IMR-90 (cell line): ENCODE results near the gene IFT57. TPM values are rescaled to one million over a fixed set of nuclear protein-coding genes. Genes with fewer than 3 reads are reported as not detected.

Experiments used
- ATAC-seq: fragments of 200-7000 bp; cut with Tn5 transposase; 2 replicates; pipeline ENCODE4 v1.9.1; 2020; ENCODE audit warnings: low read depth, mild to moderate bottlenecking, moderate library complexity
- BruUV-seq: library from RNA; stranded (reverse); fragments of 400-500 nt; replicated peaks from 2 replicates; lab custom pipeline; 2021; lab: Mats Ljungman, UMichigan
- CTCF ChIA-PET: fragments of 300-600 bp; formaldehyde crosslinking; extraction: SDS; loops from one replicate; lab custom pipeline; 2021; ENCODE audit warnings: antibody characterized with exemption; lab: Yijun Ruan, JAX
- POLR2A ChIA-PET: fragments of 300-600 bp; sonication (Branson Sonifier 250); formaldehyde crosslinking; loops from one replicate; lab custom pipeline; 2022; ENCODE audit warnings: antibody characterized with exemption; ENCODE audit not compliant: unreplicated experiment; lab: Charles Lee
- DNase-seq: peaks from one replicate; pipeline ENCODE4 v3.0.0; 2013
- H2AFZ ChIP-seq: replicated peaks from 2 replicates; pipeline ENCODE3; 2013; ENCODE audit warnings: low read length, mild to moderate bottlenecking; ENCODE audit not compliant: poor library complexity
- H2AK5ac ChIP-seq: 2 replicates; pipeline ENCODE4 v1.6.1; 2013; ENCODE audit warnings: low read depth, low read length, inconsistent platforms
- H2AK9ac ChIP-seq: replicated peaks from 2 replicates; pipeline ENCODE3; 2013; ENCODE audit warnings: mild to moderate bottlenecking, low read depth, low read length, moderate library complexity; ENCODE audit not compliant: poor library complexity
- H2BK120ac ChIP-seq: 2 replicates; pipeline ENCODE4 v1.6.1; 2013; ENCODE audit warnings: low read depth, low read length, inconsistent platforms
- H2BK15ac ChIP-seq: 3 replicates; pipeline ENCODE4 v1.6.1; 2013; ENCODE audit warnings: low read depth, low read length, inconsistent platforms
- H2BK20ac ChIP-seq: 2 replicates; pipeline ENCODE4 v1.6.1; 2013; ENCODE audit warnings: low read depth, mild to moderate bottlenecking, inconsistent platforms, low read length, moderate library complexity
- H2BK5ac ChIP-seq: 2 replicates; pipeline ENCODE4 v1.6.1; 2013; ENCODE audit warnings: mild to moderate bottlenecking, low read depth, low read length, inconsistent platforms; ENCODE audit not compliant: poor library complexity, severe bottlenecking
- H3K14ac ChIP-seq: replicated peaks from 2 replicates; pipeline ENCODE4 v1.6.1; 2013; ENCODE audit warnings: low read depth, low read length, inconsistent platforms
- H3K18ac ChIP-seq: 2 replicates; pipeline ENCODE4 v1.6.1; 2013; ENCODE audit warnings: low read depth, low read length, control low read depth
- H3K23ac ChIP-seq: 2 replicates; pipeline ENCODE4 v1.6.1; 2013; ENCODE audit warnings: low read depth, low read length, inconsistent platforms
- H3K27ac ChIP-seq: 2 replicates; pipeline ENCODE4 v1.5.1; 2013; ENCODE audit warnings: mild to moderate bottlenecking, control low read depth, low read length; ENCODE audit not compliant: insufficient read depth
- H3K27me3 ChIP-seq: 2 replicates; pipeline ENCODE4 v1.6.1; 2013; ENCODE audit warnings: low read length; ENCODE audit not compliant: control insufficient read depth, insufficient read depth
- H3K36me3 ChIP-seq: 2 replicates; pipeline ENCODE4 v1.6.1; 2013; ENCODE audit warnings: low read length, mixed read lengths; ENCODE audit not compliant: control insufficient read depth, insufficient read depth
- H3K4ac ChIP-seq: 2 replicates; pipeline ENCODE4 v1.6.1; 2013; ENCODE audit warnings: low read depth, low read length, inconsistent platforms
- H3K4me1 ChIP-seq: 2 replicates; pipeline ENCODE4 v1.6.1; 2013; ENCODE audit warnings: low read length, mixed read lengths; ENCODE audit not compliant: control insufficient read depth, insufficient read depth
- H3K4me2 ChIP-seq: 2 replicates; pipeline ENCODE4 v1.6.1; 2013; ENCODE audit warnings: low read depth, mild to moderate bottlenecking, control low read depth, low read length, moderate library complexity
- H3K4me3 ChIP-seq: 2 replicates; pipeline ENCODE4 v1.5.1; 2013; ENCODE audit warnings: low read depth, mild to moderate bottlenecking, control low read depth, low read length, moderate library complexity; ENCODE audit not compliant: insufficient read depth
- H3K56ac ChIP-seq: 2 replicates; pipeline ENCODE4 v1.6.1; 2013; ENCODE audit warnings: low read length, inconsistent platforms; ENCODE audit not compliant: insufficient read depth; ENCODE audit errors: extremely low read depth
- H3K79me1 ChIP-seq, 2 experiments: 2 replicates each; pipeline ENCODE4 v1.6.1; 2013; ENCODE audit warnings: low read length in 2 of 2, inconsistent platforms in 1 of 2, low read depth in 1 of 2
- H3K9ac ChIP-seq: 2 replicates; pipeline ENCODE4 v1.6.1; 2013; ENCODE audit warnings: low read depth, low read length, control low read depth
- H3K9me1 ChIP-seq: 2 replicates; pipeline ENCODE4 v1.6.1; 2013; ENCODE audit warnings: low read length, inconsistent platforms; ENCODE audit not compliant: insufficient read depth
- H3K9me3 ChIP-seq: 2 replicates; pipeline ENCODE4 v1.6.1; 2013; ENCODE audit warnings: low read length; ENCODE audit not compliant: control insufficient read depth, insufficient read depth
- H4K20me1 ChIP-seq: 2 replicates; pipeline ENCODE4 v1.6.1; 2013; ENCODE audit warnings: low read length, inconsistent platforms; ENCODE audit not compliant: insufficient read depth
- H4K5ac ChIP-seq: 2 replicates; pipeline ENCODE4 v1.6.1; 2013; ENCODE audit warnings: mild to moderate bottlenecking, low read depth, low read length, control low read depth
- H4K8ac ChIP-seq, 2 experiments: 2 replicates each; pipeline ENCODE4 v1.6.1; 2013; ENCODE audit warnings: low read depth in 2 of 2, low read length in 2 of 2, control low read depth in 1 of 2, inconsistent platforms in 1 of 2
- H4K91ac ChIP-seq: 2 replicates; pipeline ENCODE4 v1.6.1; 2013; ENCODE audit warnings: low read depth, low read length, inconsistent platforms; ENCODE audit not compliant: insufficient read depth
- BHLHE40 ChIP-seq: fragments of 150-350 bp; IDR thresholded peaks from 2 replicates; pipeline ENCODE4 v1.6.1; 2016; ENCODE audit warnings: mild to moderate bottlenecking, low read depth, low read length
- CEBPB ChIP-seq: IDR thresholded peaks from 2 replicates; pipeline ENCODE4 v1.6.1; 2012; ENCODE audit warnings: low read depth, low read length, improper control_type of control experiment
- ELK1 ChIP-seq: fragments of 150-350 bp; IDR thresholded peaks from 2 replicates; pipeline ENCODE4 v1.6.1; 2016; ENCODE audit warnings: low read depth, mild to moderate bottlenecking, low read length, moderate library complexity, borderline replicate concordance
- FOS ChIP-seq: fragments of 150-350 bp; IDR thresholded peaks from 2 replicates; pipeline ENCODE4 v1.6.1; 2016; ENCODE audit warnings: low read depth, low read length
- MAFK ChIP-seq: IDR thresholded peaks from 2 replicates; pipeline ENCODE4 v1.6.1; 2012; ENCODE audit warnings: low read depth, low read length, improper control_type of control experiment
- MAZ ChIP-seq: IDR thresholded peaks from 2 replicates; pipeline ENCODE4 v1.6.1; 2012; ENCODE audit warnings: low read depth, mild to moderate bottlenecking, low read length, improper control_type of control experiment, moderate library complexity, borderline replicate concordance
- MXI1 ChIP-seq: IDR thresholded peaks from 2 replicates; pipeline ENCODE4 v1.6.1; 2012; ENCODE audit warnings: low read depth, mild to moderate bottlenecking, low read length, moderate library complexity, borderline replicate concordance
- NFE2L2 ChIP-seq: fragments of 150-350 bp; IDR thresholded peaks from 2 replicates; pipeline ENCODE4 v1.6.1; 2016; ENCODE audit warnings: low read depth, mild to moderate bottlenecking, low read length
- POLR2A ChIP-seq: IDR thresholded peaks from 2 replicates; pipeline ENCODE4 v1.6.1; 2012; ENCODE audit warnings: mild to moderate bottlenecking, low read depth, low read length
- RAD21 ChIP-seq: IDR thresholded peaks from 2 replicates; pipeline ENCODE4 v1.6.1; 2012; ENCODE audit warnings: low read length, improper control_type of control experiment
- RCOR1 ChIP-seq: IDR thresholded peaks from 2 replicates; pipeline ENCODE4 v1.6.1; 2012; ENCODE audit warnings: mild to moderate bottlenecking, low read length, improper control_type of control experiment; ENCODE audit not compliant: insufficient replicate concordance
- USF2 ChIP-seq: fragments of 150-350 bp; IDR thresholded peaks from 2 replicates; pipeline ENCODE4 v1.6.1; 2017; ENCODE audit warnings: mild to moderate bottlenecking, antibody characterized with exemption, low read length, low read depth
- WGBS, 2 experiments: methylation state at CpG; one replicate each; pipeline versions ENCODE4 v1.1.5 to v1.1.7; 2013; ENCODE audit warnings: missing lambda C conversion rate in 2 of 2; ENCODE audit not compliant: insufficient read length in 1 of 2; ENCODE audit errors: extremely low coverage in 2 of 2; 5-methylcytosine and 5-hydroxymethylcytosine counted together
- dilution Hi-C: fragments of 300-500 bp; cut with HindIII; formaldehyde crosslinking; loops from one replicate; pipeline ENCODE4 v1.14.3; 2018; ENCODE audit warnings: low sequenced_read_pairs; ENCODE audit not compliant: unreplicated experiment
- in situ Hi-C: fragments of 300-500 bp; cut with MboI; formaldehyde crosslinking; loops from 3 replicates; pipeline ENCODE4 v1.14.3; 2019; ENCODE audit warnings: low sequenced_read_pairs, inconsistent platforms, mixed read lengths
- intact Hi-C: fragments of 100-400 bp; cut with micrococcal nuclease; formaldehyde crosslinking; loops from 2 replicates; pipeline ENCODE4 v1.10.0; 2022
- polyA plus RNA-seq, 3 experiments: library from polyadenylated mRNA; depleted of rRNA; stranded (reverse); fragments of >200 nt; gene quantifications; 2 replicates each; pipeline ENCODE4 v1.2.3, GENCODE V29; 2012; ENCODE audit warnings: low replicate concordance in 1 of 3
- total RNA-seq: library from RNA; depleted of rRNA; stranded (reverse); fragments of >200 nt; gene quantifications from 2 replicates; pipeline ENCODE4 v1.2.3, GENCODE V29; 2012
- TF ChIP-seq, protein P1 (sequence below): conservative IDR thresholded peaks from 2 replicates; pipeline ENCODE4 v1.5.1; 2012; ENCODE audit warnings: mild to moderate bottlenecking, low read depth, low read length, improper control_type of control experiment

The IFT57 gene
- total and polyA plus RNA-seq, 2 of the 4 experiments (the other 2 are of a cell fraction): 30.0 to 35.3 TPM

DNA sequence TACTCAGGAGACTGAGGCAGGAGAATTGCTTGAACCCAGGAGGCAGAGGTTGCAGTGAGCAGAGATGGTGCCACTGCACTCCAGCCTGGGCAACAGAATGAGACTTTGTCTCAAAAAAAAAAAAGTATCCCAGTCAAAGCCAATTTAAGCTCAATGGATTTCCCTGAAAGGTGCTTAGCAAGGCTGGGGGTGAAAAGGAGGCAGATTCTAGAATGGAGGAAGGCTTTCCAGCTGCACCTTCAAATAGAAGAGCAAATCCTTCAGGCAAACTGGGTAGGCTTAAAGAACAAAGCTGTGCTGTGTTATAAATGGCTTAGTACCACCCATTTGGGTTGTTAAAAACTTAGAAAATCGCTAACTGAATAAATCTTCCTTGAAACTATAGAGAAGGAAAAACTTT is 3.0 kb upstream of the IFT57 start:
- ChIA-PET POLR2A (no interaction called here), CTCF (no interaction called here)
- Histone ChIP-seq H2AFZ (no peak overlapping the region), H2BK5ac (no peak overlapping the region), H3K14ac (no peak overlapping the region), H4K20me1 (no peaks in the 10 kb centered on the region), H2AK5ac (no peak overlapping the region), H3K23ac (no peak overlapping the region), H4K91ac (no peak overlapping the region), H2AK9ac (no peak overlapping the region), H4K5ac (no peak overlapping the region), H3K4me1 (peaks cover 6% of the 10 kb centered on the region), H3K9me1 (no peaks in the 10 kb centered on the region), H4K8ac (no peak overlapping the region), H3K4ac (no peak overlapping the region), H3K36me3 (no peaks in the 10 kb centered on the region), H3K4me3 (no peak overlapping the region), H3K79me1 (peaks cover 6 to 17% of the 10 kb centered on the region in 2 experiments; a peak in 3 of 4 replicates), H2BK15ac (no peak overlapping the region), H3K9ac (no peak overlapping the region), H3K27me3 (no peaks in the 10 kb centered on the region), H3K18ac (no peak overlapping the region), H3K27ac (no peak overlapping the region), H3K4me2 (no peak overlapping the region), H3K56ac (no peak overlapping the region), H3K9me3 (no peaks in the 10 kb centered on the region), H2BK120ac (no peak overlapping the region), H2BK20ac (no peak overlapping the region)
- no peak for DNase-seq
- dilution Hi-C loops: no loop called here
- TF ChIP-seq RCOR1 (no peak), NFE2L2 (no peak), MAZ (no peak), USF2 (no peak), MXI1 (no peak), CEBPB (no peak), FOS (no peak), ELK1 (no peak), RAD21 (no peak), POLR2A (no peak), BHLHE40 (no peak), MAFK (no peak)
- TF ChIP-seq, protein P1, sequence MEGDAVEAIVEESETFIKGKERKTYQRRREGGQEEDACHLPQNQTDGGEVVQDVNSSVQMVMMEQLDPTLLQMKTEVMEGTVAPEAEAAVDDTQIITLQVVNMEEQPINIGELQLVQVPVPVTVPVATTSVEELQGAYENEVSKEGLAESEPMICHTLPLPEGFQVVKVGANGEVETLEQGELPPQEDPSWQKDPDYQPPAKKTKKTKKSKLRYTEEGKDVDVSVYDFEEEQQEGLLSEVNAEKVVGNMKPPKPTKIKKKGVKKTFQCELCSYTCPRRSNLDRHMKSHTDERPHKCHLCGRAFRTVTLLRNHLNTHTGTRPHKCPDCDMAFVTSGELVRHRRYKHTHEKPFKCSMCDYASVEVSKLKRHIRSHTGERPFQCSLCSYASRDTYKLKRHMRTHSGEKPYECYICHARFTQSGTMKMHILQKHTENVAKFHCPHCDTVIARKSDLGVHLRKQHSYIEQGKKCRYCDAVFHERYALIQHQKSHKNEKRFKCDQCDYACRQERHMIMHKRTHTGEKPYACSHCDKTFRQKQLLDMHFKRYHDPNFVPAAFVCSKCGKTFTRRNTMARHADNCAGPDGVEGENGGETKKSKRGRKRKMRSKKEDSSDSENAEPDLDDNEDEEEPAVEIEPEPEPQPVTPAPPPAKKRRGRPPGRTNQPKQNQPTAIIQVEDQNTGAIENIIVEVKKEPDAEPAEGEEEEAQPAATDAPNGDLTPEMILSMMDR: no peak
- no TSS peak for BruUV-seq
- WGBS, 2 experiments: no CpG with 5 or more reads among the region's 1 CpG
- intact Hi-C loops: loop anchor here (10.0 kb wide), 1 partner anchor 320 kb away; no protein-coding TSS in a partner anchor
- in situ Hi-C loops: no loop called here
- ATAC-seq: no peak
